NT2/D1 (cell line): ENCODE measurements around the gene FKBP10.

Source experiments
- YY1 ChIP-seq: IDR thresholded peaks from 2 replicates; pipeline ENCODE4 v1.6.1; 2011; ENCODE audit not compliant: insufficient read length, insufficient read depth
- ZNF274 ChIP-seq: IDR thresholded peaks from 2 replicates; pipeline ENCODE4 v1.6.1; 2011; ENCODE audit warnings: mild to moderate bottlenecking, low read depth, low read length

- TF ChIP-seq ZNF274 = no peak
- TF ChIP-seq YY1 = no peak
Observed at GRCh38 chr17:41813152-41813680, 412 bp downstream of the FKBP10 start.
